OCI-LY1 (cell line): Measurements from ENCODE around the gene ANP32E.

Experiments
- H2AFZ ChIP-seq: fragments of 200-600 bp; sonication (generic), shearing (Covaris generic); 2 replicates; pipeline ENCODE4 v1.6.0; 2014; ENCODE audit warnings: antibody characterized with exemption, mild to moderate bottlenecking, low read length
- H3F3A ChIP-seq: fragments of 200-600 bp; sonication (generic), shearing (Covaris generic); 2 replicates; pipeline ENCODE4 v1.6.0; 2014; ENCODE audit warnings: mild to moderate bottlenecking, antibody characterized with exemption, low read length, moderate library complexity; ENCODE audit not compliant: insufficient read depth
- H3K27ac ChIP-seq: fragments of 200-600 bp; sonication (generic); 2 replicates; pipeline ENCODE4 v1.5.1; 2014; ENCODE audit warnings: low read length, mixed run types, mild to moderate bottlenecking, low read depth; ENCODE audit not compliant: poor library complexity, severe bottlenecking
- H3K27me3 ChIP-seq: fragments of 200-600 bp; sonication (generic); 2 replicates; pipeline ENCODE4 v1.6.0; 2014; ENCODE audit warnings: antibody characterized with exemption, mild to moderate bottlenecking, low read length, moderate library complexity; ENCODE audit not compliant: insufficient read depth
- H3K36me3 ChIP-seq: fragments of 200-600 bp; sonication (generic); 2 replicates; pipeline ENCODE4 v1.6.1; 2014; ENCODE audit warnings: mild to moderate bottlenecking, antibody characterized with exemption, low read length, moderate library complexity, mixed read lengths; ENCODE audit not compliant: insufficient read depth
- H3K4me1 ChIP-seq: fragments of 200-600 bp; sonication (generic); 2 replicates; pipeline ENCODE4 v1.5.1; 2014; ENCODE audit warnings: mild to moderate bottlenecking, low read length, moderate library complexity; ENCODE audit not compliant: insufficient read depth, severe bottlenecking
- H3K4me2 ChIP-seq: fragments of 200-600 bp; sonication (generic), shearing (Covaris generic); 2 replicates; pipeline ENCODE4 v1.6.1; 2014; ENCODE audit warnings: low read length
- H3K4me3 ChIP-seq: fragments of 200-600 bp; sonication (generic); 2 replicates; pipeline ENCODE4 v1.5.1; 2014; ENCODE audit warnings: low read length, low read depth, mild to moderate bottlenecking, mixed read lengths; ENCODE audit not compliant: poor library complexity, severe bottlenecking
- H3K79me2 ChIP-seq: fragments of 200-600 bp; shearing (Covaris generic); 2 replicates; pipeline ENCODE4 v1.6.1; 2016; ENCODE audit warnings: mixed run types, low read length, mixed read lengths; ENCODE audit not compliant: insufficient read depth
- H3K9ac ChIP-seq: fragments of 200-600 bp; sonication (generic), shearing (Covaris generic); 2 replicates; pipeline ENCODE4 v1.6.1; 2014; ENCODE audit warnings: mild to moderate bottlenecking, low read length, mixed read lengths
- H3K9me2 ChIP-seq: fragments of 200-600 bp; sonication (generic), shearing (Covaris generic); 2 replicates; pipeline ENCODE4 v1.6.1; 2014; ENCODE audit warnings: low read depth, mild to moderate bottlenecking, low read length, mixed read lengths
- H3K9me3 ChIP-seq: fragments of 200-600 bp; shearing (Covaris generic); 2 replicates; pipeline ENCODE4 v1.6.1; 2014; ENCODE audit warnings: low read length, mixed read lengths
- H4K20me1 ChIP-seq: fragments of 200-600 bp; sonication (generic), shearing (Covaris generic); 2 replicates; pipeline ENCODE4 v1.6.0; 2016; ENCODE audit warnings: mild to moderate bottlenecking, low read length; ENCODE audit not compliant: insufficient read depth
- CTCF ChIP-seq: fragments of 200-600 bp; sonication (generic), shearing (Covaris generic); IDR thresholded peaks from 2 replicates; pipeline ENCODE4 v1.5.1; 2017; ENCODE audit warnings: mild to moderate bottlenecking, antibody characterized with exemption, low read length, moderate library complexity, mixed read lengths
- EZH2 ChIP-seq: fragments of 200-600 bp; sonication (generic), shearing (Covaris generic); IDR thresholded peaks from 2 replicates; pipeline ENCODE4 v1.8.0; 2017; ENCODE audit warnings: borderline replicate concordance, mixed run types, mild to moderate bottlenecking, antibody characterized with exemption, low read length, moderate library complexity, mixed read lengths

The ANP32E gene

GRCh38 chr1:150180474-150180873, 55.4 kb downstream of the ANP32E start:
- Histone ChIP-seq H3F3A (no peaks in the 10 kb centered on the region), H3K36me3 (no peaks in the 10 kb centered on the region), H3K9me2 (no peaks in the 10 kb centered on the region), H3K9me3 (no peaks in the 10 kb centered on the region), H2AFZ (no peak overlapping the region), H4K20me1 (no peaks in the 10 kb centered on the region), H3K79me2 (no peaks in the 10 kb centered on the region), H3K4me3 (no peak overlapping the region), H3K27me3 (no peaks in the 10 kb centered on the region), H3K27ac (no peak overlapping the region), H3K4me2 (no peak overlapping the region), H3K4me1 (no peaks in the 10 kb centered on the region), H3K9ac (no peak overlapping the region)
- TF ChIP-seq CTCF (no peak), EZH2 (no peak)

GRCh38 chr1:150179867-150180266, 56.0 kb downstream of the ANP32E start:
- Histone ChIP-seq H3K9ac (no peak overlapping the region), H3K36me3 (no peaks in the 10 kb centered on the region), H3F3A (no peaks in the 10 kb centered on the region), H3K9me2 (no peaks in the 10 kb centered on the region), H3K4me1 (no peaks in the 10 kb centered on the region), H3K4me2 (no peak overlapping the region), H3K79me2 (no peaks in the 10 kb centered on the region), H3K27ac (no peak overlapping the region), H2AFZ (no peak overlapping the region), H3K4me3 (no peak overlapping the region), H4K20me1 (no peaks in the 10 kb centered on the region), H3K27me3 (no peaks in the 10 kb centered on the region), H3K9me3 (no peaks in the 10 kb centered on the region)
- TF ChIP-seq EZH2, result no peak
- no peak for TF ChIP-seq CTCF

- no peak overlapping the region for H3K9ac ChIP-seq
- H3K79me2 ChIP-seq, result no peaks in the 10 kb centered on the region
- H3F3A ChIP-seq, result no peaks in the 10 kb centered on the region
- no peak overlapping the region for H3K27ac ChIP-seq
- H3K4me1 ChIP-seq, result no peaks in the 10 kb centered on the region
- H3K36me3 ChIP-seq, result no peaks in the 10 kb centered on the region
- no peak overlapping the region for H3K4me2 ChIP-seq
- no peaks in the 10 kb centered on the region for H3K27me3 ChIP-seq
- no peaks in the 10 kb centered on the region for H3K9me3 ChIP-seq
- no peak for TF ChIP-seq CTCF
- no peak for TF ChIP-seq EZH2
- no peaks in the 10 kb centered on the region for H3K9me2 ChIP-seq
- no peak overlapping the region for H2AFZ ChIP-seq
- no peaks in the 10 kb centered on the region for H4K20me1 ChIP-seq
- no peak overlapping the region for H3K4me3 ChIP-seq
Measured at GRCh38 chr1:150178548-150178947, 57.4 kb downstream of the ANP32E start.
